Natural killer cell (primary cell): Measurements from ENCODE around the gene BBS4. TPM values are rescaled to one million over a fixed set of nuclear protein-coding genes. Genes with fewer than 3 reads are reported as not detected.

Experiments used
- ATAC-seq, 3 donors: fragments of 150-1000 bp in 2 of 3; fragments of 200-7000 bp in 1 of 3; cut with Tn5 transposase; 1 replicate in 1 of 3; 2 replicates in 2 of 3; pipeline ENCODE4 v1.10.0; 2021; ENCODE audit warnings: mild to moderate bottlenecking in 2 of 3, moderate library complexity in 2 of 3
- DNase-seq, 2 donors: peaks; one replicate each; pipeline versions ENCODE4 v3.0.0 to v3.0.0-alpha.2; 2013 to 2021; ENCODE audit warnings: mixed read lengths in 1 of 2
- H3K27ac ChIP-seq: one replicate; pipeline ENCODE4 v1.5.1; 2013; ENCODE audit warnings: mild to moderate bottlenecking, low read length
- H3K27me3 ChIP-seq: one replicate; pipeline ENCODE4 v1.6.1; 2013; ENCODE audit warnings: low read length; ENCODE audit not compliant: control insufficient read depth, insufficient read depth
- H3K36me3 ChIP-seq: one replicate; pipeline ENCODE4 v1.6.1; 2013; ENCODE audit warnings: low read length; ENCODE audit not compliant: control insufficient read depth, insufficient read depth
- H3K4me1 ChIP-seq: one replicate; pipeline ENCODE4 v1.6.1; 2013; ENCODE audit warnings: low read length; ENCODE audit not compliant: control insufficient read depth, insufficient read depth
- H3K4me3 ChIP-seq: one replicate; pipeline ENCODE4 v1.5.1; 2013; ENCODE audit warnings: low read length
- H3K9me3 ChIP-seq: one replicate; pipeline ENCODE4 v1.6.1; 2013; ENCODE audit warnings: low read length; ENCODE audit not compliant: control insufficient read depth, insufficient read depth
- H3K27ac Mint-ChIP-seq, 2 donors: one replicate each; pipeline ENCODE4 v1.8.0; 2022; ENCODE audit warnings: mild to moderate bottlenecking in 2 of 2, mixed read lengths in 2 of 2, moderate library complexity in 1 of 2
- H3K27me3 Mint-ChIP-seq, 2 donors: one replicate each; pipeline ENCODE4 v1.8.0; 2022; ENCODE audit warnings: low read depth in 2 of 2, mixed read lengths in 2 of 2
- H3K36me3 Mint-ChIP-seq: one replicate; pipeline ENCODE4 v1.8.0; 2022; ENCODE audit warnings: mixed read lengths
- H3K4me1 Mint-ChIP-seq, 2 donors: one replicate each; pipeline ENCODE4 v1.8.0; 2022; ENCODE audit warnings: mixed read lengths in 2 of 2
- H3K4me3 Mint-ChIP-seq: one replicate; pipeline ENCODE4 v1.8.0; 2022; ENCODE audit warnings: mild to moderate bottlenecking, moderate library complexity, mixed read lengths
- H3K9me3 Mint-ChIP-seq, 2 donors: one replicate each; pipeline ENCODE4 v1.8.0; 2022; ENCODE audit warnings: mixed read lengths in 2 of 2
- WGBS: methylation state at CpG from one replicate; pipeline ENCODE4 v1.1.7; 2013; ENCODE audit warnings: missing lambda C conversion rate; ENCODE audit not compliant: insufficient coverage; 5-methylcytosine and 5-hydroxymethylcytosine counted together
- intact Hi-C: fragments of 100-400 bp; cut with micrococcal nuclease; formaldehyde crosslinking; loops from one replicate; pipeline ENCODE4 v1.14.2; 2022
- total RNA-seq, 4 donors: library from RNA; stranded (reverse); fragments of 120-200 nt in 1 of 4; gene quantifications; one replicate each; pipeline versions ENCODE4 v1.2.3 to v1.2.4, GENCODE V29; 2013 to 2022
- TF ChIP-seq, protein P1 (sequence below): fragments of 200-600 bp; IDR thresholded peaks from one replicate; pipeline ENCODE4 v1.8.0; 2022; ENCODE audit warnings: antibody characterized with exemption

The BBS4 gene
- total RNA-seq, 3 donors from 2014 or later (not counting 1 experiment from before 2014, with no cell fraction given) = 24.7 to 37.2 (median 26.7) TPM

DNA sequence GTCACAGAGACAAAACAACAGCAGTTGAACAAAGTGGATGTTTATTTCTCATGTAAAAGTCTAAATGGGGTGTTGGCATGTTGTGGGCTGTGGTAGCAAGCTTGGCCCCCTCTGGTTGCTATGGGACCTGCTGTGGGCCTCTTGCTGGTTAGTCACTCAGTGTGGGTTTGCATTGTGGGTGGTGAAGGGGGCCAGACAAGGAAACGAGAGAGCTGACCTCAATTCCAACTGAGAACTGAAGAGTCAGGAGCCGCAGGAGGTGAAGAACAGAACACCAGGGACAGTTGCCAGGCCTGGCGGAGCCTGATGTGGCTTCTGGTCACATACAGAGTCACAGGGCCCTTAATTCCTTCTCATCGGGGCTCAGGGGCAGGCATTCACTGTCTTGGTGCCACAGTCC, 99.4 kb downstream of the BBS4 start:
- Mint-ChIP-seq H3K36me3 (no peaks in the 10 kb centered on the region), H3K27ac (peak overlapping the region; percentile 85 to 93), H3K9me3 (peaks cover 0 to 3% of the 10 kb centered on the region in 2 donors), H3K4me1 (peaks cover 46 to 65% of the 10 kb centered on the region in 2 donors), H3K27me3 (peaks cover 0 to 3% of the 10 kb centered on the region in 2 donors), H3K4me3 (peak overlapping the region; percentile 92)
- Histone ChIP-seq H3K36me3 (peaks cover 3% of the 10 kb centered on the region), H3K27ac (peak overlapping the region; percentile 92), H3K27me3 (no peaks in the 10 kb centered on the region), H3K9me3 (no peaks in the 10 kb centered on the region), H3K4me1 (peaks cover 40% of the 10 kb centered on the region), H3K4me3 (no peak overlapping the region)
- peak; percentile 7 to 41 (median 17) for ATAC-seq
- TF ChIP-seq, protein P1, sequence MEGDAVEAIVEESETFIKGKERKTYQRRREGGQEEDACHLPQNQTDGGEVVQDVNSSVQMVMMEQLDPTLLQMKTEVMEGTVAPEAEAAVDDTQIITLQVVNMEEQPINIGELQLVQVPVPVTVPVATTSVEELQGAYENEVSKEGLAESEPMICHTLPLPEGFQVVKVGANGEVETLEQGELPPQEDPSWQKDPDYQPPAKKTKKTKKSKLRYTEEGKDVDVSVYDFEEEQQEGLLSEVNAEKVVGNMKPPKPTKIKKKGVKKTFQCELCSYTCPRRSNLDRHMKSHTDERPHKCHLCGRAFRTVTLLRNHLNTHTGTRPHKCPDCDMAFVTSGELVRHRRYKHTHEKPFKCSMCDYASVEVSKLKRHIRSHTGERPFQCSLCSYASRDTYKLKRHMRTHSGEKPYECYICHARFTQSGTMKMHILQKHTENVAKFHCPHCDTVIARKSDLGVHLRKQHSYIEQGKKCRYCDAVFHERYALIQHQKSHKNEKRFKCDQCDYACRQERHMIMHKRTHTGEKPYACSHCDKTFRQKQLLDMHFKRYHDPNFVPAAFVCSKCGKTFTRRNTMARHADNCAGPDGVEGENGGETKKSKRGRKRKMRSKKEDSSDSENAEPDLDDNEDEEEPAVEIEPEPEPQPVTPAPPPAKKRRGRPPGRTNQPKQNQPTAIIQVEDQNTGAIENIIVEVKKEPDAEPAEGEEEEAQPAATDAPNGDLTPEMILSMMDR = no peak
- DNase-seq = peak; percentile 57 to 71
- 29% methylated on average over 4 of the region's 4 CpGs for WGBS
- intact Hi-C loops = loop anchor here (2.0 to 10.0 kb wide), 5 partner anchors 23 to 561 kb away; partner anchors contain the start of genes ARIH1, HEXA and NEO1

DNA sequence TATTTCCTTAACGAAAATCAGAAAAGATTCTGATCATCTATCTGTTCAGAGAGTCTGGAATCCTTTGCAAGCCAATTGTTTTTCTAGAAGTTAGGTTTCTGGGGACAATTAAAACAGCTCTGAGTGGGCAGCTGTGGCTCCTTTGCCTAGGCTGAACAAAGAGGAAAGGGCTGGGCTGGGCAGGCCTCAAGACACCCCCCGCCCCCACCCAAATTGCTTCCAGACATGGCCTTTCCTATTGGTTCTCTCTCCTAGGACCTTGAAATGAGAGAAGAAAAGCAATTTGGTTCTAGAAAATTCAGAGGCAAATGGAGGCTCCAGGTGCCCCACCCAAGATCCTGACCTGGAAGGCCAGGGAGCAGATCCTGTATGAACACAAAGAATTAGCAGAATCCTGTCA, 99.8 kb downstream of the BBS4 start:
- Mint-ChIP-seq H3K4me3 (peak overlapping the region; percentile 92), H3K27ac (peak overlapping the region; percentile 85 to 93), H3K27me3 (peaks cover 0 to 7% of the 10 kb centered on the region in 2 donors), H3K9me3 (peaks cover 0 to 3% of the 10 kb centered on the region in 2 donors), H3K36me3 (no peaks in the 10 kb centered on the region), H3K4me1 (peaks cover 42 to 62% of the 10 kb centered on the region in 2 donors)
- no CpG with 5 or more reads among the region's 2 CpGs for WGBS
- peak overlapping the region; percentile 92 for H3K27ac ChIP-seq
- peaks cover 3% of the 10 kb centered on the region for H3K36me3 ChIP-seq
- H3K27me3 ChIP-seq = no peaks in the 10 kb centered on the region
- no peak overlapping the region for H3K4me3 ChIP-seq
- DNase-seq (no peak), ATAC-seq (no peak)
- H3K4me1 ChIP-seq = peaks cover 40% of the 10 kb centered on the region
- TF ChIP-seq, protein P1 = no peak
- intact Hi-C loops = loop anchor here (2.0 to 10.0 kb wide), 5 partner anchors 23 to 561 kb away; partner anchors contain the start of genes ARIH1, HEXA and NEO1
- no peaks in the 10 kb centered on the region for H3K9me3 ChIP-seq

DNA sequence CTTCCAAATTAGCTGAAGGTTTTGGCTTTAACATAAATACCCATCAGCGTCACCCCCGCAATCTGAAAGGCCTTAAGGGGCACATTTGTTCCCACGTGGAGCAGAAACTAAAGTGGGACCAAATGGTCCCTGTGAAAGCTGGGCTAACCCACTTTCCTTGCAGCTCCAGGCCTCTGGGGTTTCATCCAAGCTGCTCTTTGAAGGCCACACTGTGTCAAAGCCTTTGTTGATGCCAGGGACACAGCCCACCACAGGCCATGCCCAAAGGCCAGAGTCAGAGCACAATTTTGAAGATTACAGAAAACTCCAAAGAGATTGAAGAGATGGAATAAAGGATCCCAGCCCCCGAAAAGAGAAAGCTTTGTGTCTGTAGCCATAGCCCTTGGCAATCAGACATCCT, 100.2 kb downstream of the BBS4 start:
- Mint-ChIP-seq H3K27ac (peak overlapping the region; percentile 85 to 93), H3K27me3 (peaks cover 0 to 9% of the 10 kb centered on the region in 2 donors), H3K4me3 (no peak overlapping the region), H3K9me3 (peaks cover 0 to 3% of the 10 kb centered on the region in 2 donors), H3K36me3 (no peaks in the 10 kb centered on the region), H3K4me1 (peaks cover 38 to 58% of the 10 kb centered on the region in 2 donors)
- TF ChIP-seq, protein P1 = no peak
- 97% methylated on average over 3 of the region's 4 CpGs for WGBS
- no peak for ATAC-seq
- H3K9me3 ChIP-seq = no peaks in the 10 kb centered on the region
- intact Hi-C loops = loop anchor here (10.0 kb wide), 4 partner anchors 269 to 561 kb away; partner anchors contain the start of genes ARIH1, HEXA and NEO1
- H3K36me3 ChIP-seq = peaks cover 3% of the 10 kb centered on the region
- no peak for DNase-seq
- no peaks in the 10 kb centered on the region for H3K27me3 ChIP-seq
- peak overlapping the region; percentile 92 for H3K27ac ChIP-seq
- peaks cover 40% of the 10 kb centered on the region for H3K4me1 ChIP-seq
- H3K4me3 ChIP-seq = no peak overlapping the region
